H1 (cell line): ENCODE measurements around the gene SEC24C. TPM values are rescaled to one million over a fixed set of nuclear protein-coding genes. Genes with fewer than 3 reads are reported as not detected.

Source experiments
- CTCF ChIA-PET: fragments of 300-600 bp; sonication (Branson Sonifier 250); formaldehyde crosslinking; loops from one replicate; lab custom pipeline; 2021; ENCODE audit not compliant: partially characterized antibody; lab: Charles Lee
- POLR2A ChIA-PET: fragments of 300-600 bp; sonication (Branson Sonifier 250); formaldehyde crosslinking; loops from one replicate; lab custom pipeline; 2021; ENCODE audit warnings: inconsistent platforms; ENCODE audit not compliant: partially characterized antibody; lab: Charles Lee
- DNase-seq, 2 experiments: peaks; one replicate each; pipeline versions ENCODE4 v3.0.0 to v3.0.0-alpha.2; 2010 to 2022; ENCODE audit warnings: low spot score in 2 of 2, low read depth in 1 of 2, mixed read lengths in 1 of 2
- FAIRE-seq: peaks from 2 replicates; lab custom pipeline; 2011; peaks lifted over from hg19 to GRCh38; lab: Jason Lieb, UNC
- H2AFZ ChIP-seq: 2 replicates; pipeline ENCODE4 v1.8.1; 2012; ENCODE audit warnings: low read length, inconsistent platforms
- H2AK5ac ChIP-seq: 2 replicates; pipeline ENCODE4 v1.6.1; 2013; ENCODE audit warnings: low read depth, low read length
- H2BK120ac ChIP-seq: replicated peaks from 2 replicates; pipeline ENCODE3; 2013; ENCODE audit warnings: low read depth, low read length, inconsistent platforms
- H2BK12ac ChIP-seq: 2 replicates; pipeline ENCODE4 v1.6.1; 2013; ENCODE audit warnings: low read depth, low read length
- H2BK15ac ChIP-seq: 2 replicates; pipeline ENCODE4 v1.6.1; 2013; ENCODE audit warnings: low read length
- H2BK20ac ChIP-seq: 2 replicates; pipeline ENCODE4 v1.6.1; 2013; ENCODE audit warnings: low read length
- H2BK5ac ChIP-seq: 2 replicates; pipeline ENCODE4 v1.6.1; 2013; ENCODE audit warnings: low read depth, low read length
- H3K14ac ChIP-seq: 2 replicates; pipeline ENCODE4 v1.6.1; 2013; ENCODE audit warnings: inconsistent platforms; ENCODE audit not compliant: insufficient read length
- H3K18ac ChIP-seq: 2 replicates; pipeline ENCODE4 v1.6.1; 2013; ENCODE audit warnings: low read length; ENCODE audit errors: extremely low read depth
- H3K23ac ChIP-seq: 2 replicates; pipeline ENCODE4 v1.6.1; 2013; ENCODE audit warnings: inconsistent platforms; ENCODE audit not compliant: insufficient read length
- H3K23me2 ChIP-seq: 2 replicates; pipeline ENCODE4 v1.6.1; 2013; ENCODE audit warnings: low read depth, low read length
- H3K27ac ChIP-seq: 2 replicates; pipeline ENCODE4 v1.6.1; 2011; ENCODE audit warnings: low read depth, low read length, inconsistent platforms
- H3K27me3 ChIP-seq, 4 experiments: replicated peaks in 1 of 4; 1 replicate in 1 of 4; 2 replicates in 3 of 4; pipeline versions ENCODE4 v1.6.1 to v1.8.1; 2011 to 2013; ENCODE audit warnings: low read length in 3 of 4, mild to moderate bottlenecking in 3 of 4, inconsistent platforms in 2 of 4, mixed read lengths in 2 of 4, moderate library complexity in 1 of 4; ENCODE audit not compliant: control insufficient read depth in 3 of 4, insufficient read depth in 3 of 4; ENCODE audit errors: extremely low read depth in 1 of 4
- H3K36me3 ChIP-seq, 4 experiments: 2 replicates each; pipeline versions ENCODE4 v1.6.1 to v1.8.1; 2011 to 2013; ENCODE audit warnings: mild to moderate bottlenecking in 4 of 4, low read length in 3 of 4, moderate library complexity in 2 of 4, control low read depth in 1 of 4, inconsistent platforms in 1 of 4; ENCODE audit not compliant: insufficient read depth in 4 of 4, control insufficient read depth in 2 of 4
- H3K4ac ChIP-seq: replicated peaks from 2 replicates; pipeline ENCODE3; 2013; ENCODE audit warnings: low read length, low read depth, mixed read lengths, inconsistent platforms; ENCODE audit not compliant: insufficient read length
- H3K4me1 ChIP-seq, 4 experiments: replicated peaks in 1 of 4; 1 replicate in 1 of 4; 2 replicates in 3 of 4; pipeline versions ENCODE4 v1.6.1 to v1.8.1; 2011 to 2013; ENCODE audit warnings: low read length in 3 of 4, inconsistent platforms in 2 of 4, mixed read lengths in 1 of 4; ENCODE audit not compliant: insufficient read depth in 4 of 4, control insufficient read depth in 3 of 4
- H3K4me2 ChIP-seq, 2 experiments: 2 replicates each; pipeline versions ENCODE4 v1.6.1 to v1.8.1; 2011 to 2013; ENCODE audit warnings: low read depth in 2 of 2, low read length in 2 of 2, control low read depth in 1 of 2, inconsistent platforms in 1 of 2, mild to moderate bottlenecking in 1 of 2; ENCODE audit not compliant: insufficient read depth in 1 of 2
- H3K4me3 ChIP-seq, 4 experiments: fragments of 200-600, 300-600 bp in 1 of 4; sonication (generic), shearing (Covaris generic), sonication (Bioruptor Twin) in 1 of 4; 2 replicates each; pipeline versions ENCODE4 v1.5.1 to v1.8.1; 2011 to 2016; ENCODE audit warnings: low read length in 4 of 4, low read depth in 3 of 4, control low read depth in 2 of 4, inconsistent platforms in 2 of 4, mild to moderate bottlenecking in 2 of 4, mixed read lengths in 1 of 4, moderate library complexity in 1 of 4; ENCODE audit not compliant: insufficient read depth in 2 of 4; ENCODE audit errors: extremely low read depth in 1 of 4
- H3K56ac ChIP-seq: replicated peaks from 2 replicates; pipeline ENCODE3; 2013; ENCODE audit warnings: low read depth, mild to moderate bottlenecking, mixed read lengths, low read length, inconsistent platforms; ENCODE audit not compliant: insufficient read length
- H3K79me1 ChIP-seq: 2 replicates; pipeline ENCODE4 v1.6.1; 2013; ENCODE audit warnings: low read depth, low read length, control low read depth
- H3K79me2 ChIP-seq, 2 experiments: 2 replicates each; pipeline versions ENCODE4 v1.6.1 to v1.8.1; 2012 to 2013; ENCODE audit warnings: low read length in 2 of 2, mild to moderate bottlenecking in 2 of 2, inconsistent platforms in 1 of 2; ENCODE audit not compliant: insufficient read depth in 2 of 2, control insufficient read depth in 1 of 2
- H3K9ac ChIP-seq, 4 experiments: replicated peaks in 1 of 4; 1 replicate in 1 of 4; 2 replicates in 3 of 4; pipeline versions ENCODE4 v1.6.1 to v1.8.1; 2011 to 2013; ENCODE audit warnings: low read depth in 3 of 4, low read length in 3 of 4, control low read depth in 2 of 4, mild to moderate bottlenecking in 2 of 4, moderate library complexity in 2 of 4, inconsistent platforms in 1 of 4; ENCODE audit errors: extremely low read depth in 1 of 4
- H3K9me3 ChIP-seq, 2 experiments: 2 replicates each; pipeline versions ENCODE4 v1.6.1 to v1.8.1; 2012 to 2013; ENCODE audit warnings: mild to moderate bottlenecking in 2 of 2, moderate library complexity in 2 of 2, control low read depth in 1 of 2, inconsistent platforms in 1 of 2, low read depth in 1 of 2, low read length in 1 of 2, mixed read lengths in 1 of 2; ENCODE audit not compliant: insufficient read depth in 2 of 2
- H4K20me1 ChIP-seq, 2 experiments: replicated peaks in 1 of 2; 2 replicates each; pipeline versions ENCODE3 to v1.8.1; 2011 to 2013; ENCODE audit warnings: inconsistent platforms in 2 of 2, low read length in 2 of 2, mild to moderate bottlenecking in 1 of 2; ENCODE audit not compliant: insufficient read depth in 2 of 2, control insufficient read depth in 1 of 2
- H4K5ac ChIP-seq: 2 replicates; pipeline ENCODE4 v1.6.1; 2013; ENCODE audit warnings: low read length, low read depth, mixed read lengths, inconsistent platforms; ENCODE audit not compliant: insufficient read length
- H4K8ac ChIP-seq: 2 replicates; pipeline ENCODE4 v1.8.0; 2013; ENCODE audit warnings: mild to moderate bottlenecking, moderate library complexity, low read length, inconsistent platforms; ENCODE audit not compliant: insufficient read depth; ENCODE audit errors: extremely low read depth
- H4K91ac ChIP-seq: replicated peaks from 2 replicates; pipeline ENCODE3; 2013; ENCODE audit warnings: low read length, mixed read lengths, inconsistent platforms; ENCODE audit not compliant: insufficient read length
- BACH1 ChIP-seq: IDR thresholded peaks from 2 replicates; pipeline ENCODE4 v1.6.1; 2012; ENCODE audit warnings: low read length, improper control_type of control experiment
- CREB1 ChIP-seq: IDR thresholded peaks from 2 replicates; pipeline ENCODE4 v1.6.1; 2012; ENCODE audit warnings: inconsistent platforms
- CTCF ChIP-seq, 3 experiments: IDR thresholded peaks; 1 replicate in 2 of 3; 2 replicates in 1 of 3; pipeline versions ENCODE4 v1.5.1 to v1.6.1; 2011; ENCODE audit warnings: low read length in 3 of 3, mild to moderate bottlenecking in 3 of 3, inconsistent platforms in 2 of 3, low read depth in 1 of 3, moderate library complexity in 1 of 3; ENCODE audit not compliant: insufficient read depth in 1 of 3; ENCODE audit errors: control extremely low read depth in 1 of 3
- EGR1 ChIP-seq: IDR thresholded peaks from 2 replicates; pipeline ENCODE4 v1.6.1; 2011; ENCODE audit warnings: low read depth, low read length, borderline replicate concordance
- EZH2 ChIP-seq: fragments of 200-600 bp; sonication (generic); IDR thresholded peaks from 2 replicates; pipeline ENCODE4 v1.7.1; 2012; ENCODE audit warnings: low read depth, mild to moderate bottlenecking, moderate library complexity, low read length, inconsistent platforms; ENCODE audit not compliant: severe bottlenecking
- GABPA ChIP-seq: IDR thresholded peaks from 2 replicates; pipeline ENCODE4 v1.6.1; 2011; ENCODE audit warnings: mild to moderate bottlenecking, low read length, moderate library complexity, borderline replicate concordance; ENCODE audit not compliant: insufficient read depth
- HDAC6 ChIP-seq: IDR thresholded peaks from one replicate; pipeline ENCODE4 v1.7.1; 2012; ENCODE audit warnings: low read depth, mild to moderate bottlenecking, inconsistent platforms, low read length, moderate library complexity
- POLR2AphosphoS5 ChIP-seq: IDR thresholded peaks from 2 replicates; pipeline ENCODE4 v1.6.1; 2011; ENCODE audit warnings: low read depth, low read length
- SIRT6 ChIP-seq: IDR thresholded peaks from one replicate; pipeline ENCODE4 v1.7.1; 2012; ENCODE audit warnings: low read length, inconsistent platforms
- WGBS, 2 experiments: shearing (Covaris generic) in 1 of 2; methylation state at CpG; one replicate each; pipeline versions ENCODE4 v1.1.6 to v1.1.7; 2013 to 2015; ENCODE audit warnings: low lambda C conversion rate in 2 of 2, mixed read lengths in 2 of 2, inconsistent platforms in 1 of 2, low coverage in 1 of 2, missing lambda C conversion rate in 1 of 2; ENCODE audit not compliant: insufficient replicate concordance in 2 of 2, insufficient coverage in 1 of 2, insufficient read length in 1 of 2; ENCODE audit errors: extremely low coverage in 1 of 2, missing lambda C conversion rate in 1 of 2; 5-methylcytosine and 5-hydroxymethylcytosine counted together
- polyA plus RNA-seq, 7 experiments: library from polyadenylated mRNA; depleted of rRNA in 3 of 7; stranded (reverse) in 5 of 7; unstranded in 2 of 7; fragments of >200 nt in 5 of 7; fragments of 200-250 nt in 2 of 7; gene quantifications; 1 replicate in 5 of 7; 2 replicates in 1 of 7; 4 replicates in 1 of 7; pipeline versions ENCODE4 v1.2.1 to v1.2.3, GENCODE V29; 2011 to 2013; ENCODE audit warnings: missing spikeins in 2 of 7, mixed read lengths in 2 of 7
- total RNA-seq: library from RNA; stranded (reverse); fragmentation: NEBNext Ultra II Directional; extraction: Animal tissue kit (Norgen Biotek cat#: 25700); gene quantifications from 2 replicates; pipeline ENCODE4 v1.2.1, GENCODE V29; 2021

SEC24C gene
- total and polyA plus RNA-seq, 2 of the 8 experiments (the other 6 are each of a cell fraction or from before 2014, with no cell fraction given) = 63.2 to 67.4 TPM

DNA sequence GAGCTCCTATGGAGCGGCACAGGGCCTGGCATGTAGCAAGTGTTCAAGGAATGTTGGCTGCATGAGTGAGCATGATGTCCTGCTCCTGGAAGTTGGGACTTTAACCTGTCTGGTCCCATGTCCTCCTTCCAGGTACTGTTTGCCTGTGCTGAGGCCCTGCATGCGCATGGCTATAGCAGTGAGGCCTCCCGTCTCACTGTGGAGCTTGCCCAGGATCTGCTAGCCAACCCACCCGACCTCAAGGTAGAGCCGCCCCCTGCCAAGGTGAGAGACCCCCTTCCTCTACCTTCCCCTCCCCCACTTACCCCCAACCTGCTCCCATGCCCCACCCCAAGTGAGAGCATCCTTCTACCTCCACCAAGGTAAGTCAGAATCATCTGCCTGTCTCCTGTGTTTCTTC, 49.3 kb downstream of the SEC24C start:
- no peak overlapping the region for H4K5ac ChIP-seq
- H3K4ac ChIP-seq = no peak overlapping the region
- H3K27ac ChIP-seq = no peak overlapping the region
- no peak overlapping the region for H2AFZ ChIP-seq
- H3K27me3 ChIP-seq = no peaks in the 10 kb centered on the region
- H3K4me1 ChIP-seq = no peaks in the 10 kb centered on the region
- no peak overlapping the region for H2AK5ac ChIP-seq
- H3K79me2 ChIP-seq = no peaks in the 10 kb centered on the region
- H3K9ac ChIP-seq = no peak overlapping the region
- no peak overlapping the region for H3K56ac ChIP-seq
- H3K14ac ChIP-seq = no peak overlapping the region
- no peak for FAIRE-seq
- H2BK12ac ChIP-seq = no peak overlapping the region
- H3K23ac ChIP-seq = no peak overlapping the region
- no peak for DNase-seq
- no peak overlapping the region for H3K4me2 ChIP-seq
- no peak overlapping the region; the same call in 1 of the 2 replicates for H4K8ac ChIP-seq
- no peak overlapping the region for H3K4me3 ChIP-seq
- no peak for TF ChIP-seq POLR2AphosphoS5
- no peak for TF ChIP-seq CREB1
- TF ChIP-seq HDAC6 = no peak
- no peak for TF ChIP-seq CTCF (IDR thresholded peaks at IDR 0.05; ENCODE audit: control extremely low read depth in 1 of 3, insufficient read depth in 1 of 3, low read depth in 1 of 3, low read length in 3 of 3)
- no peak for TF ChIP-seq BACH1
- TF ChIP-seq SIRT6 = no peak
- no peak for TF ChIP-seq GABPA
- no peak for TF ChIP-seq EZH2
- TF ChIP-seq EGR1 = no peak
- TF ChIP-seq, all 59 proteins: peak for 0
- Histone ChIP-seq H2BK15ac (no peak overlapping the region), H2BK5ac (no peak overlapping the region), H2BK20ac (no peak overlapping the region), H3K18ac (no peak overlapping the region), H2BK120ac (no peak overlapping the region), H3K79me1 (no peaks in the 10 kb centered on the region), H3K23me2 (0 out of 2 replicates have a peak, but pooled peaks cover 6% of the 10 kb centered on the region), H4K91ac (no peak overlapping the region), H4K20me1 (peaks cover 0 to 7% of the 10 kb centered on the region in 2 experiments), H3K36me3 (peaks cover 8 to 31% (median 20%) of the 10 kb centered on the region in 4 experiments; a peak in 7 of 8 replicates), H3K9me3 (no peaks in the 10 kb centered on the region)
- ChIA-PET POLR2A (interaction anchor here (0.5 to 12.1 kb wide), 7 partner anchors 8 to 62 kb away, joined by 3 to 137 read pairs (median 3); partner anchors contain the start of genes CHCHD1, NDST2 and ZSWIM8), CTCF (no interaction called here)
- WGBS, 2 experiments = 88% methylated on average over 2 of the region's 5 CpGs; no CpG with 5 or more reads in 1 of the 2 experiments
